GM19463 (cell line): ENCODE results near the gene PUSL1.

Experiments
- ATAC-seq: cut with Tn5 transposase; IDR thresholded peaks from one replicate; pipeline ENCODE4 v1.9.1; 2021; ENCODE audit warnings: mild to moderate bottlenecking, moderate library complexity; ENCODE audit not compliant: unreplicated experiment

PUSL1 gene

DNA sequence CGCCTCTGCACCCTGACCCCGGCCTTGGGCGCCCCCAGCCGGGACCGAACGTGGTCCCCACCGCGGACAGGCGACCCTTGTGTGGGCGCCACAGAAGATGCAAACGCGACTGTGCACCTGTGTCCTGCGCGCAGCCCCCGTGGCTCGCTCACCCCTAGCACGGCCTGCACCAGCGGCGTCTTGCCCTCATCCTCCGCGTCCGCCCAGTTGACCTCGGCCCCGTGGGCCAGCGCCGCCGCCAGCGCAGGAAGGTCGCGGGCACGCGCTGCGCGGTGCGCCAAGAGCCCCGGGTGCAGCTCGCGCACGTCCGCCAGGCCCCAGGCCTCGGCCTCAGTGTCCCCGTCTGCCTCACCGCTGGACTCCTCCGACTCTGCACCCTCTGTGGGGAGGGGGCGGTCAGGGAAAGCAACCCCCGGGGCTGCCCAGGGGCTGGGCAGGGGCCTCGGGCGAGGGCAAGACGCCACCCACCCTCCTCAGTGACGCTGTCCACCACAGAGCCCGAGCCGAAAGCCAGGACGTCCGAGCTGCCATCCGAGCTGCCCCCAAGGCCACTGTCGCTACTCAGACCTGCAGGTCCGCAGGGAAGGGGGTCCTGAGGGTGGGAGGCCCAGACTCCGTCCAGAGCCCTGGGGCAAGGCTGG, 14.0 kb upstream of the PUSL1 start:
- no peak for ATAC-seq

DNA sequence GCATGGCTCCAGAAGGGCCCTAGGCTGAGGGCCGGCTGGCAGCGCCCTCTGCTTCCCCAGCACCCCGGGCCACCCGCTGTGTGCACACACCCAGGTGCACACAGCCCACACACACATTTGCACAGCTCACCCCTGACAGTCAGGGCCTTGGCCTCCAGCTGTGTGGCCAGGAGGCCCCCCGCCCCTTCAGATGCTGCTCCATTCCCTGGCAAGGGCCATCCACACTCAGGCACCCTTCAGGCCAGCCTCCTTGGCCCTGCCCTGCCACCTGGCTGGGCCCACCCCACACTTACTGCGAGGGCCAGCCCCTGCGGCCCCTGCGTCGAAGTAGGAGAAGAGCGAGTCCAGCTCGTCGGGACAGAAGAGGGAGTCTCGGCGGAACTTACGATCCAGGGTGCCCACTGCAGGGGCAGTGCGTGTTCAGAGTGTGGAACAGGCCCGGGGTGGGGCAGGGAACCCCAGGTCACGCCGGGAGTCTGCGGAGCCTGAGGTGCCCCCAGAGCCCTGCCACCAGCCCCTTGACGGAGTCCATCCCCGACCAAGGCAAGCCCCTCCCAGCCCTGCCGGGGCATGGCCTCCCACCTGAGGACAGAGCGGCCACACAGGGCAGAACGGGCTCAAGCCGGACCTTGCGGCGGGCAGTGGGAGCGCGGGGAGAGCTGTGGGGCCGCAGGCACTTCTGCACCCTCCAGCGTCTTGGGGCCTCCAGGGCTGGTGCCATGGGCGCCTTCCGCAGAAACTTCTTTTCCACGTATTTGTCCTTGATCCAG, 13.1 kb upstream of the PUSL1 start:
- no peak for ATAC-seq

DNA sequence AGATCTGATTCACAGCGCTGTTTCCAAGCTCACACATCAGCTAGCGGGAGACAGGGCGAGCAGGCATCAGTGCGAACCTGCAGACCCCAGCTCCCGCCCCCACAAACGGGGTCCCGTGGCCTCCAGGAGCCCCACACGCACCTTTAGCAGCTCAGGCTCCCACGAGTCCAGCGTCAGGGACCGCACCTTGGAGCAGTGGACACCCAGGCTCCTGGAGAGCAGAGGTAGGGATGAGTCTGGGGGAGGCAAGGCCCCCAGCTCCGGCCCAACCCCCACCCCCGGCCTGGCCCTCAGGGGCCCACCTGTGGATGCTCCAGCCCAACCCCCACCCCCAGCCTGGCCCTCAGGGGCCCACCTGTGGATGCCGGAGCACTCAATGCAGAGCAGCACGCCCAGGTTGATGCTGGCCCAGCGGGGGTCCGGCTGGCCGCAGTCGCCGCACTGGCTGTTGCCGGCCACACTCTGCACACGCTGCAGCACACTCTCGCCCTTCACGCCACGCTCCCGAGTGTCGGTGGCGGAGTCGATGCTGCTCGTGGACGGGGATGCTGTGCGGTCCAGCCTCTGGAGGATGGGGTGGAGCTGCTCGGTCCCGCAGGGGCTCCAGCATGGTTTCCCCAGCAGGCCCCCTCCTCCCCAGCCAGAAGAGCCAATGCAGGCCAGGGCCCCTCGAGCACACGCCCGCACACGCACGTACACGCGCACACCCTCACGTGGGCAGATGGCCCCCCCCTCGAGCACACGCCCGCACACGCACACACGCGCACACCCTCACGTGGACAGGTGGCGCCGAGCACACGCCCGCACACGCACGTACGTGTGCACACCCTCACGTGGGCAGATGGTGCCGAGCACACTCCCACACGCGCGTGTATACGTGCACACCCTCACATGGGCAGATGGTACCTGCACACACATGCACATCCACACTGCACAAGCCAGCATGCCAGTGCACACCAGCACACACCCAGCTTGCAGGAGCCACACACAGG, 12.0 kb upstream of the PUSL1 start:
- no peak for ATAC-seq

DNA sequence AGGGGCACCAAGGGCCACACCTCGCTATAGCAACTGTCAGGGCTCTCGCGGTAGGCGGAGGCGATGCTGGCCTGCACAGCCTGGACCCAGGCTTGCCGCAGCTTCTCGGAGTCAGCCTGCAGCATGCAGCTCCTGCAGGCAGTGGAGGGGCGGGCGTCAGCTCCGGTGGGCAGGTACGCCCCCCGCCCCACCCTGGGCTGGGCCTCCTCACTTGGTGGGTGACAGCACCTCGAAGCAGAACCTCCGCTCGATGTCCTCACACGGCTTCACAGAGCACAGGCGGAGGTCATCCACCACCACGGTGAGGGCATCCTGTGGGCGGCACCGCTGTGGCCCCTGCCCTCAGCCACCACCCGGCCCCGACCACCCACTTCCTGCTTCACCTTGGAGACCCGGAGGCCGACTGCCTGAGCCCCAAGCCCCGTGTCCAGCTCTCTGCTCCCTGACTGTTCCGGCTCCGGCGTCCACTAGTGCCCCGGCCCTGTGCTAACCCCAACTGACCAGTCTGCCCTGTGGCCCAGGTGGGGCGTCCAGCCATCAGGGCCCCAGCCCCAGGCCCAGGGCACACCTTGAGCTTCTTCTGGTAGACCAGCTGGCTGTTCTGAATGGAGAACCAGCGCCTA, 10.5 kb upstream of the PUSL1 start:
- no peak for ATAC-seq

DNA sequence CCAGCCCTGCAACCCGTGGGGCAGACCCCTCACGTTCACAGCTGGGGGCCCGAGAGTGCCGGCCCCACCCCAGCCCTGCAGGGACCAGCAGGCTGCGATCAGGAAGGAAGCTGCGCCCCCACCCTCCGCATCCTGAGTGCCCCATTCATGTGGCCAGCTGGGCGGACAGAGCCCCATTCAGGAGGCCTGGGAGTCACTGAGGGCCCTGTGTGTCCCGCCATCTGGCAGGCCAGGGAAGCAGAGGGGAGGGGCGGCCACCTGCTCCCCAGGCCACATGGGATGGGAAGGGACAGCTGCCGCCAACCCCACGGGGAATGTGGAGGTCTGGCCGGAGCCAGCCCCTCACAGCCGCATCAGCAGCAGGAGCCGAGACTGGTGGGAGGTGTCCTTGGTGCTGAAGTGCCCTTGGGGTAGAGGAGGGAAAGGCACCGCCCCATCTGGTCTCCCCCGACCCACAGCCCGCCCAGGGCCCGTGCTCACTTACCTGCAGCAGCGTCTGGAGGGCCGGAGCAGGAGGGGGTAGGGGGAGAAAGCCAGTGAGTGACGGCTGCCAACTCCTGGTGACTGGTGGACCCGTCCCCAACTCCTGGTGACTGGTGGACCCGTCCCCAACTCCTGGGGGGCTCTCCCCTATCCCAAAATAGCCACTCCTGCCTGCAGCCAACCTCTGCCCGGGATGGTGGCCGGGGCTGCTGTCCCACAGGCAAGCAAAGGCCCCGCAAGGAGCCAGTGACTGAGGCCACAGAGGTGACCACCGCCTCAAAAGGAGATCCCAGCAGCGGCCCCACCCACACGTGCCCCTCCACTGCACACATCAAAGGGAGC, 9.3 kb upstream of the PUSL1 start:
- ATAC-seq = no peak

DNA sequence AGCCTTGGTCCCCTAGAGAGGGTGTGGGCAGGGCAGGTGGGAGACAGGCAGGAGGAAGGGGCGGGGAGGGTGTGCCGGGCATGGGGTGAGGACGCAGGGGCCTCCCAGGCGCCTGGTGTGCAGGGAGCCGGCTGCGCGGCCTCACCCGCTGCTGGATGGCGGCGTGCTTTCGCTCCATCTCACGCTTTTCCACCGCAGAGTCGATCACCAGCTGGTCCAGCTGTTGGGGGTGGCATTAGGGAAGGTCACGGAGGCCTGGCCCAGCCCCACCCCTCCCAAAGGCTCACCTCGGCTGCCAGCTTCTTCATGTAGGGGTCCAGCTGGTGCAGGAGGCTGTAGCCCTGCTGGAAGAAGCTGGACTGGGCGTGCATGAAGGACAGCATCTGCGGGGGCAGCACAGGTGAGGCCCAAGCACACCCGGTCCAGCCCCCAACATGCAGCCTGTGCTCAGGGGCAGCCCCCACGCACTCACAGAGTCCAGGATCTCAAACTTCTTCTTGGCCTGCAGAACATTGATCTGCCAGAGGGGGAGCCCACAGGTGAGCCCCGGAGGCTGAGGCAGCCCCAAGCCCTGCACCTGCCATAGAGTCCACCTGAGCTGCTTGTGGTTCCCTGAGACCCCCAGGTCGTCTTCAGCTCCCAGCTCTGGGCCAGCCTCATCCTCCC, 8.6 kb upstream of the PUSL1 start:
- ATAC-seq = no peak

DNA sequence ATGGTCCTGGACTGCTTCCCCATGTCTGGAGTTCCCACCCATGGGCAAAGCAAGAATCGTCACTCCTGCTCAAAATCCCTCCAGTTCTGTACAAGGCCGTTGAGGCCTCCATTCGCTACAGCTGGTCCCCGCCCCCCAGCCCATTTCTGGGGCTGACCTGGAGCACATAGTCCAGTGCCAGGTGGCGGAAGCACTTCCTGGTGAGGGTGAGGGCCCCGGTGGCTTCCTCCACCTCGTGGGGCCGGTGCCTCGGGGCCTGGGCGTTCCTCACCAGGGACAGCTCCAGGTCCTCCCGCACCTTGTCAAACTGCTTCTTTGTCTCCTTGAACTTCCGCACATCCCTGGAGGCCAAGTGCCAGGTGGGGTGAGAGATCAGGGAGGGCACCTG, 8.1 kb upstream of the PUSL1 start:
- ATAC-seq = no peak

DNA sequence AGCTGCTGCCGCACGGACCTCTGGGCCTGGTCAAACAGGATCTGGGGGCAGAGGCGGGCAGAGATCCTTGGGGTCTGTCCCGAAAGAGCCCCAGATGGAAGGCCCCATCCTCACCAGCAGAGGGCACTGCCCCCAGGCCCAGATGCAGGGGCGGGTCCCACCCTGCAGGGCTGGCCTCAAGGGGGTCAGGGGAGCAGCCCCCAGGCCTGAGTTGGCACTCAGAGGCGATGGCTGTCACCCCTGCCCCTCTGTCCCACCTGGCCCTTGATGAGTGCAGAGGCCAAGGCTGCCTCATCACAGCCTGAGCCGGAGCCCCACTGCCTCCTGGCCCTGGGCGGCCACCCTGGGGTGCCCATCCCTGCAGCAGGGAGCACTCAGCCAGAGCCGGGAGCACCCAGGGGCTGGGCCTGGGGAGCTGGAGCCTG, 6.4 kb upstream of the PUSL1 start:
- no peak for ATAC-seq

DNA sequence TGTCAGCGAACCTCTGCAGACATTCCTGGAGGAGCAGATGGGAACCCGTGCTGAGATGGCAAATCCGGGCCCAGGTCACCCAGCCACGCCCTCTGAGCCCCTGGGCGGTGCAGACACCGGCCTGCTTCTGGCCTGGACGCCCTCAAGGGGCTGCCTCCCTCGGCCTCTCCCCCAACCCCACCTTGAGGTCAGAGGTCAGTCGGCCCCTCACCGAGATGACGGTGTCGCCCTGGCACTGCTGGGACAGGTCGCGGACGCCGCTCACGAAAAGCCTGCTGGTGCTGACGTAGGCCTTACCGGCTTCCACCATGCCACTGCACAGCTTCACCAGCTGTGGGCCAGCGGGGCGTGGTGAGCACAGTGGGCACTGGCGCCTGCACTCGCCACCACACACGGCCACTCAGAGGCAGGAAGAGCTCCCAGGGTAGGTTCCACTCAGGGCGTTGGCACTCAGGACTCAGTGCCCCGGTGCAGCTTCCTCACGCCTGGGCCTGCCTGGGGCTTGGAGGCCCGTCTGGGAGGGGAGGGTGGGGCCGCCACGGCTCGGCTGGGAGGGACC, 5.4 kb upstream of the PUSL1 start:
- no peak for ATAC-seq

DNA sequence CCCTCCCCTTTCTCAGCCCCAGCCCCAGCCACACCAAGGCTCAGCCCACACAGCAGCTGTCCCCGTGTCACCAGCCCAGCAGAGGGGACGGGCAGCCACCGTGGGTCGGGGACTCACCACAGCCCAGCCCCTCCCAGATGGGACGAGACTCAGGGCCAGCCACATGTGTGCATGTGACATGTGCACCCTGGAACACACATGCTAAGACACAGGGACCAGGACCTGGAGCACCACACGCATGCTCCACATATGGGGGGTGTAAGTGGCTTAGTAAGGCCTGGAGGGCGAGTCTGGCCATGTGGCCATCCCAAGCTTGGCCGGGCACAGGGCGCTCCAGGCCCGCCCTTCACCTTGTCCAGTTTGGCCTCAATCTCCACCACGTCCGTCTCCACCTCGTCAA, 4.7 kb upstream of the PUSL1 start:
- ATAC-seq = no peak

DNA sequence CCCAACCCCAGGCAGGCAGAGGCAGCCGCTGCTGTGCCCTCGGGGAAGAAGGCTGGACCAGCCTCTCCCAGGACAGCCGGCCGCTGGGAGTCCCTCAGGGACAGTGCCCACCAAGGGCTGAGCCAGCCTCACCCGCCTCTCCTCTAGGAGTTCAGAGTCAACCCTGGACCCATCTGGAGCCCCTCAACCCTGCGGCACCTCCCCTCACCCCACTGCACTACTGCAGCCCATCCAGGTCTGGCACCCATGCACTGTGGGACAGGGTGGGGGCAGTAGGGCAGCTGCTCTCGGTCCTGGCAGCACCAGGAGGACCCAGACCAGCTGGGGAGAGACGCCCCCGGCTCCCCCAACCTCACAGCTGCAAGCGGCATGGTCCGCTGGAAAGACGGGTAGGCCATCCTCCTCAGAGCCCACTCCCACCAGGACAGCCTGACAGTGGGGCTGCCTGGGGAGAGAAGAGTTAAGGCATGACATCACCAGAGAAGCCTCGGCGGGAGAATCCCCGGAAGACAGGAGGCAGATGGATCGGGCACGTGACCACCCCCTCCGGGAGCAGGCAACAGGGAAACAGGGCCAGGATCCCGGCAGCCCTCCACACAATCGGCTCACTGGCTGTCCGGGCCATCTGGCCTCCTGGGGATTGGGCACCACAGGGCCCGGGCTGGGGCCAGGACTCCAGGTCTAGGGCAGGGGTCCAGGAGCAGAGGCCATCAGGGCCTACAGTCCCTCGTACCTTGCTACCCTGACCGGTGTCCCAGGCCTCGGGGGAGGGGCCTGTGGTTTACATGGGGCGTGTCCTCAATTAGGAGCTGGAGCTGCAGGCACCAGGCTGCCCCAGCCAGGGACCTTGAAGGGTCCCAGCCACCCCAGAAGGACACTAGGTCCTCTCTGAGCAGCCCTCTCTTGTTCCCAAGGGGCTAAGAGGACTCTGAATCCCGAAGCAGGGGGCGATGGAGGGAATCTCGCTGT, 3.8 kb upstream of the PUSL1 start:
- no peak for ATAC-seq

DNA sequence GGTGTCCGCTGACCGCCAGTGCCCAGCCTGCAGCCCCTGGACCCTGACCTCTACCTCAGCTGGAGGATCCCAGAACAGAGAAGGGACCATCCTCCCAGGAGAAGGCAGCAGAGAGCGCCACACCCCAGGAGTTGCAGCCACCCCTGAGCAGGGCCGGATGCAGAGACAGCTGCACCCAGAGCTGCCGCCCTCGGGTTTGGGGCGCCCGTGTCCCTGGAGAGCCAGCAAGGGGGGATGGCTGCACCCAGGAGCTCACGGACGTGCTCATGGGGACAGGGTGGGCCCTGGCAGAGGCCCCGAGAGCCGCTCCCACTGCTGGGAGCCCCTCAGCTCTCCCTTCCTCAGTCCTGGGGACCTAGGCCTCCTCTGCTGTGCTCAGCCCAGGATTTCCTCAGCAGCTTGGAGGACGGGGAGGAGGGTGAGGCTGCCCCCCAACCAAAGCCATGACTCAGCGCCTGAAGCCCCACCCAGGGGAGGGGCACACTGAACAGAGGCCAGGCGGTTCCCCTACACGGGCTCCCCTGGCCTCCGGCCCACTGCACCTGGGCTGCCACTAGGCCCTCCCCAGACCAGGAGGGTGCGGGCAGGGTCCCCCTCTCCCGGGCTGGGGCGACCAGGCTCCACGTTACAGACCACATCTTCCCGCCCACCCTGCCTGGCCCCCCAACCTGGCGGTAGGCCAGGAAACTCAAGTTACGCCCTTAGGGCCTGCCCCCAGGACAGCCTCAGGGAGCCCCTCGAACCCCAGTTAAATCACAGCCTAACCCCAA, 2.9 kb upstream of the PUSL1 start:
- ATAC-seq = no peak

DNA sequence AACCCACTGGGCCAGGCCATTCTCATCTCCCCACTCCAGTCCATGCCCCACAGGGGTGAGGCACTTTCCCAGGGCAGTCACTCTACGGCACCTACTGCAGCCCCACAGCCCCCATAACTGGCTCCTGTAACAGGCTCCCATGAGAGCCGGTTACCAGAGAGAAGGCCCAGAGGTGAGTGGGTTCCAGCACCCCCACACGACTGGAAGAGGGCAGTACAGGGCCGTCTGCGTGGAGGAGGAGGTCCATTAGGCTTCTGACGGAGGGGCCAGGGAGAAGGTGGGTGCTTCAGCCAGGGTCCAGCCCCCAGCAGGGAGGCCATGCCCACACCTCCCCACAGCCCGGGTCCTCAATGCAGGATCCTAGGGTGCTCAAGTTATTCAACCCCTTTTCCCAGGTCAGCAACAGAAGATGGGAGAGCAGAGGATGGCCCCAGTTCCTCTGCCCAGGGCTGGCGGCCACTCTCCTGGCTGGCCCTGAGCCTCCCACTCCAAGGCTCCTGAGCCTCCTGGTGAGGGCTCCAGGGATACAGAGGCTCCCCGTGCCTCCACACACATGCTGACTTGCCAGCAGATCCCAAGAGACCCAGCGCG, 2.2 kb upstream of the PUSL1 start:
- no peak for ATAC-seq

DNA sequence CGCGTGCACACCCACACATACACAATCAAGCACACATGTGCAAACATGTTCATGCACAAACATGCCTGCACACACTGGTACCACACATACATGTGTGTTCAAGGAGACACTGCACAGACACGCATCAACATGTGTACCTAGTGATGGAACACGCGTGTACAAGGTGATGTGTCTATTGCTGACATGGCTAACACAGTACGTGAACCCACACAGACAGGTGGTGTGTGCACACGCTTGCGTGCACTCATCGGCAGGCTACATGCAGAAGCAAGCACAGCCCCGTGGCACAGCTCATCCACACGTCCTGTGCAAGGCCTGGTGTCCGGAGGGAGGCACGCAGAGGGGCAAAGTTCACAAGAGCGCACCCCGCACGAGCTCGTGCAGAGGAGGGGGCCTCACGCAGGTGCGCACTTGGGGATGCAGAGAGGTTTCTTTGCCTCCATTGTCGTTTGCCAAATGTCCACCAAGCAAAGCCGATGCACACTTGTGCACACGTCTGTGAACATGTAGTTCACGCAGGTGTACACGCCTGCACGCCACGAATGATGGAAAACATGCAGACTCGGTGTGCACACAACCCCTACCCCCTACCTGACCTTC, 1.6 kb upstream of the PUSL1 start:
- ATAC-seq = no peak

DNA sequence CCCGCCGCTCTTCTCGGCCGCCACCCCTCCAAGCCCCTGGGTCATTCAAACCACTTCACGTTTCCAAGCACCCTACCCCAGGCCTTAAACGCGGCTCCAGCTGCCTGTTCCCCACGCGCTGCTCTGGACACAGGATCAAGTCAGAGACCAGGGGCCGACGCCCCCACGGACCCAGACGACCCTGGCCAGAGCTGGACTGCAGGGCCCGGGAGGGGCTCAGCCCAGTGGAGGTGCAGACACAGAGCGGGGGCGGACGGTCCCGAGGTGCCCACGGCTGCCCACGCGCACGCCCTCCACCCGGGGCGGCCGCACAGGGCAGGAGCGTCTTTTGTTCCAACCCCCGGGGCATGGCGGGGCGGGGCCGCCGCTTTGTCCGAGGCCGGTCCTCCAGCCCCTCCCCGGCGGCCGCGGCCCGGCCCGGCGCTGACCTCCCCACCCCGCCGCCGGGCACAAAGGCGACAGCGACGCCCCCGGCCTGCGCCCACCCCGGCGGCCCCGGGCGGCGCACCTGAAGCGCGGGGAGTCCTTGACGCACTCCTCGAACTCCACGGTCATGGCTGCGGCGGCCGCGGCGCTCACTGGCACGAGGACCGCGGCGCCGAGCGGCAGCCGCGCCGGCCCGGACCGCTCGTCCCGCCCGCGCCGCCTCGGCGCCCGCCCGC, 1.0 kb upstream of the PUSL1 start:
- peak; percentile 1 for ATAC-seq

DNA sequence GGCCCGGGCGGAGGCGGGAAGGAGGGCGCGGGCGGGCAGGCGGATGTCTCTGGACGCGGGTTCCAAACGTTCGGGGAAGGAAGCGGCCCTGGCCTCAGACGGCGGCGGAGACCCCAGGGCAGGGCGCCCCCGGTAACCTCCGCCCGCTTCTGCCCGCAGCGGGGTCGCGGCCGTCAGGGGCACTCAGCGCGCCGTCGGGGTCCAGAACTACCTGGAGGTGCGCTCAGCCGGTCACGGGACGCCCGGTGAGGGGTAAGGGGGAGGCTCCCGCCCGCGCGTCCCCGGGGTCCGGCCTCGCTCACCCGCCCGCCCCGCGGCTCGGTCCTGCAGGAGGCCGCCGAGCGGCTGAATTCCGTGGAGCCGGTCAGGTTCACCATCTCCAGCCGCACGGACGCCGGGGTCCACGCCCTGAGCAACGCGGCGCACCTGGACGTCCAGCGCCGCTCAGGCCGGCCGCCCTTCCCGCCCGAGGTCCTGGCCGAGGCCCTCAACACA, 406 bp downstream of the PUSL1 start:
- no peak for ATAC-seq
